Hepatocyte (in vitro differentiated cells): ENCODE data around the gene MACROD2.

Experiments used
- EZH2 ChIP-seq: fragments of 200-600 bp; sonication (generic); IDR thresholded peaks from 2 replicates; pipeline ENCODE4 v1.6.1; 2016; ENCODE audit warnings: antibody characterized with exemption, mild to moderate bottlenecking, borderline replicate concordance
- EZH2phosphoT487 ChIP-seq: fragments of 200-600 bp; sonication (generic); IDR thresholded peaks from one replicate; pipeline ENCODE4 v1.6.1; 2018; ENCODE audit warnings: antibody characterized with exemption, mild to moderate bottlenecking, low read depth, moderate library complexity; ENCODE audit not compliant: unreplicated experiment, severe bottlenecking
- TF ChIP-seq, protein P1 (sequence below): fragments of 200-600 bp; sonication (generic); IDR thresholded peaks from 2 replicates; pipeline ENCODE4 v1.5.1; 2016; ENCODE audit warnings: antibody characterized with exemption, mild to moderate bottlenecking; ENCODE audit not compliant: poor library complexity

GRCh38 chr20:15789079-15789478, 1793.8 kb downstream of the MACROD2 start:
- TF ChIP-seq, protein P1, sequence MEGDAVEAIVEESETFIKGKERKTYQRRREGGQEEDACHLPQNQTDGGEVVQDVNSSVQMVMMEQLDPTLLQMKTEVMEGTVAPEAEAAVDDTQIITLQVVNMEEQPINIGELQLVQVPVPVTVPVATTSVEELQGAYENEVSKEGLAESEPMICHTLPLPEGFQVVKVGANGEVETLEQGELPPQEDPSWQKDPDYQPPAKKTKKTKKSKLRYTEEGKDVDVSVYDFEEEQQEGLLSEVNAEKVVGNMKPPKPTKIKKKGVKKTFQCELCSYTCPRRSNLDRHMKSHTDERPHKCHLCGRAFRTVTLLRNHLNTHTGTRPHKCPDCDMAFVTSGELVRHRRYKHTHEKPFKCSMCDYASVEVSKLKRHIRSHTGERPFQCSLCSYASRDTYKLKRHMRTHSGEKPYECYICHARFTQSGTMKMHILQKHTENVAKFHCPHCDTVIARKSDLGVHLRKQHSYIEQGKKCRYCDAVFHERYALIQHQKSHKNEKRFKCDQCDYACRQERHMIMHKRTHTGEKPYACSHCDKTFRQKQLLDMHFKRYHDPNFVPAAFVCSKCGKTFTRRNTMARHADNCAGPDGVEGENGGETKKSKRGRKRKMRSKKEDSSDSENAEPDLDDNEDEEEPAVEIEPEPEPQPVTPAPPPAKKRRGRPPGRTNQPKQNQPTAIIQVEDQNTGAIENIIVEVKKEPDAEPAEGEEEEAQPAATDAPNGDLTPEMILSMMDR, result no peak
- no peak for TF ChIP-seq EZH2phosphoT487
- no peak for TF ChIP-seq EZH2
